ENCODE measurements around the gene GNL3. TPM values are rescaled to one million over a fixed set of nuclear protein-coding genes. Genes with fewer than 3 reads are reported as not detected.
"Not testable (repeated sequence)": the region's sequence is repeated elsewhere in the genome, so short reads cannot be mapped to it uniquely, and the experiment has no call there.

GNL3 gene
- total RNA-seq, 2 donors from 2014 or later = 101 to 107 TPM

GRCh38 chr3:52670621-52671521 lies 15.0 kb upstream of the GNL3 start:
- Histone ChIP-seq H3K27ac (ENCODE audit: low read depth, low read length) (no peak overlapping the region), H3K36me3 (ENCODE audit: control insufficient read depth, insufficient read depth, low read length) (peaks cover 65% of the 10 kb centered on the region), H3K9me3 (ENCODE audit: control insufficient read depth, low read length) (no peaks in the 10 kb centered on the region), H3K4me3 (ENCODE audit: low read length) (no peak overlapping the region), H3K9ac (ENCODE audit: extremely low read depth, low read length, poor library complexity, severe bottlenecking) (no peak overlapping the region), H3K4me1 (ENCODE audit: control insufficient read depth, insufficient read depth, low read length) (no peaks in the 10 kb centered on the region), H3K27me3 (ENCODE audit: control insufficient read depth, insufficient read depth, low read length, poor library complexity, severe bottlenecking) (no peaks in the 10 kb centered on the region)
- Mint-ChIP-seq H3K36me3 (ENCODE audit: low read depth) (peaks cover 45% of the 10 kb centered on the region), H3K27me3 (ENCODE audit: insufficient read depth) (no peaks in the 10 kb centered on the region), H3K4me1 (peaks cover under 1% of the 10 kb centered on the region), H3K27ac (no peak overlapping the region), H3K9me3 (no peaks in the 10 kb centered on the region), H3K4me3 (no peak overlapping the region)
- 89 to 93% methylated on average over 5 to 9 of the region's 9 CpGs for WGBS, 2 experiments (ENCODE audit: insufficient coverage in 1 of 2, insufficient read length in 1 of 2)
- no peak for TF ChIP-seq CTCF (conservative IDR thresholded peaks at IDR 0.05)
- DNase-seq = no peak

- H3K36me3 Mint-ChIP-seq (ENCODE audit: low read depth) = peaks cover 50% of the 10 kb centered on the region
- TF ChIP-seq CTCF (conservative IDR thresholded peaks at IDR 0.05) = no peak
- H3K27ac Mint-ChIP-seq = no peak overlapping the region
- H3K9me3 ChIP-seq (ENCODE audit: control insufficient read depth, low read length) = no peaks in the 10 kb centered on the region
- no peak for DNase-seq
- H3K4me3 Mint-ChIP-seq = no peak overlapping the region
- WGBS, 2 experiments (ENCODE audit: insufficient coverage in 1 of 2, insufficient read length in 1 of 2) = 91 to 92% methylated on average over 1 of the region's 1 CpG
- no peaks in the 10 kb centered on the region for H3K9me3 Mint-ChIP-seq
- H3K4me1 Mint-ChIP-seq = no peaks in the 10 kb centered on the region
- H3K27ac ChIP-seq (ENCODE audit: low read depth, low read length) = no peak overlapping the region
- no peaks in the 10 kb centered on the region for H3K27me3 Mint-ChIP-seq (ENCODE audit: insufficient read depth)
- H3K4me1 ChIP-seq (ENCODE audit: control insufficient read depth, insufficient read depth, low read length) = no peaks in the 10 kb centered on the region
- peaks cover 68% of the 10 kb centered on the region for H3K36me3 ChIP-seq (ENCODE audit: control insufficient read depth, insufficient read depth, low read length)
- H3K4me3 ChIP-seq (ENCODE audit: low read length) = no peak overlapping the region
- H3K9ac ChIP-seq (ENCODE audit: extremely low read depth, low read length, poor library complexity, severe bottlenecking) = no peak overlapping the region
- H3K27me3 ChIP-seq (ENCODE audit: control insufficient read depth, insufficient read depth, low read length, poor library complexity, severe bottlenecking) = no peaks in the 10 kb centered on the region
Observed at GRCh38 chr3:52671676-52672075, 14.2 kb upstream of the GNL3 start.

- H3K9ac ChIP-seq (ENCODE audit: extremely low read depth, low read length, poor library complexity, severe bottlenecking); H3K27ac Mint-ChIP-seq; H3K4me1 Mint-ChIP-seq; H3K27ac ChIP-seq (ENCODE audit: low read depth, low read length); H3K4me3 Mint-ChIP-seq; DNase-seq; H3K27me3 ChIP-seq (ENCODE audit: control insufficient read depth, insufficient read depth, low read length, poor library complexity, severe bottlenecking); H3K4me3 ChIP-seq (ENCODE audit: low read length); H3K9me3 Mint-ChIP-seq; H3K4me1 ChIP-seq (ENCODE audit: control insufficient read depth, insufficient read depth, low read length); H3K27me3 Mint-ChIP-seq (ENCODE audit: insufficient read depth); H3K9me3 ChIP-seq (ENCODE audit: control insufficient read depth, low read length): not testable (repeated sequence)
- H3K36me3 ChIP-seq (ENCODE audit: control insufficient read depth, insufficient read depth, low read length) = peaks cover 69% of the 10 kb centered on the region
- peaks cover 66% of the 10 kb centered on the region for H3K36me3 Mint-ChIP-seq (ENCODE audit: low read depth)
- WGBS, 2 experiments (ENCODE audit: insufficient coverage in 1 of 2, insufficient read length in 1 of 2) = 92 to 100% methylated on average over 3 of the region's 3 CpGs
Observed at GRCh38 chr3:52676201-52676600, 9.6 kb upstream of the GNL3 start.

All from endodermal cell (in vitro differentiated cells).